Measurements from ENCODE around the gene UBA6.
"Not testable (repeated sequence)": the region's sequence is repeated elsewhere in the genome, so short reads cannot be mapped to it uniquely, and the experiment has no call there.

Gene UBA6

DNA sequence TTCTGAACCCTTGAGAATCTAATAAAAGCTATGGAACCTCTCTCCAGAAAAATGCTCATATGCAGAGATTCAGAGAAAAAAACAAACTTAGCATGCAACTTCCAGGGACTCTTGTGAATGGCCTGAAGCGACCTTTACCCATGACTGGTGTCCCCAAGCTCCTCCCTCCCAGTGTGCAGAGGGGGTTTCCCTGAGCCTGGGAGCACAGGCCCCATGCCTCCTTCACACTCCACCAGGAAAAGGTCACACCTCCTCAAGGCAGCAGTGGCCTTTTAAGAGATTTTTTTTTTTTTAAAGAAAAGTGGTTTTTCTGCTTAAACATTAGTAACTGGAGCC is 13.3 kb upstream of the UBA6 start:
- no peak for DNase-seq (ENCODE audit: low read depth in 1 of 2, low spot score in 1 of 2)

DNA sequence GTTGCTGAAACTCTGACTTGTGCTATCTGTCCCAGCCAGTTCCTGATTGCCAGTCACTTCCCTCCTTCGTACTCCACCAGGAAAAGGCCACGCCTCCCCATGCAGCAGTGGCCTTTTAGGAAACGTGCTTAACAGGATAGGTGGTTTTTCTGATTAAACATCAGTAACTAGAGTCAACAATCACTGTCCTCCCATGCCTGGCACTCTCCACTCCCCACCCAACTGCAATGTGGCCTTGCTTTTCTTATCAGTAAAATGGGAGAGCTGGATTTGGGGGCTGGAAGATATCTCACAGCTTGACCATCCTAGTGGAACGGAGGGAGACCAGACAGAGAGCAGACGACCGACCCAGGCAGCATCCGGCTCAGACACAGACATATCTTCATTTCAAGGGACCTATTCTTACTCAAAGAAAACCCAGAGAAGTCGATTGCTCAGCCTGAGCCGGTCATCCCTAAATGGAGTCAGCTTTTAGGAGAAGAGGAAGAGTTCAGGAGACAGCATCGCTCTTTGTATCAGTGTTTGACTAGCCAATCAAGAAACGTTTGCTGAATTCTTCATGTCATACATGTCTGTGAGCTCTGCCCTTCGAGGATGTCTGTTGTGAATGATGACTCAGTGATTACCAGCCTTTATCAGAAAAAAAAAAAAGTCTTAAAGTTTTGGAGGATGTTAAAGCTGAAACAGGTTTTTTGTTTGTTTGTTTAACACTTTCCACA is 12.7 kb upstream of the UBA6 start:
- DNase-seq (ENCODE audit: low read depth in 1 of 2, low spot score in 1 of 2), result no peak

DNA sequence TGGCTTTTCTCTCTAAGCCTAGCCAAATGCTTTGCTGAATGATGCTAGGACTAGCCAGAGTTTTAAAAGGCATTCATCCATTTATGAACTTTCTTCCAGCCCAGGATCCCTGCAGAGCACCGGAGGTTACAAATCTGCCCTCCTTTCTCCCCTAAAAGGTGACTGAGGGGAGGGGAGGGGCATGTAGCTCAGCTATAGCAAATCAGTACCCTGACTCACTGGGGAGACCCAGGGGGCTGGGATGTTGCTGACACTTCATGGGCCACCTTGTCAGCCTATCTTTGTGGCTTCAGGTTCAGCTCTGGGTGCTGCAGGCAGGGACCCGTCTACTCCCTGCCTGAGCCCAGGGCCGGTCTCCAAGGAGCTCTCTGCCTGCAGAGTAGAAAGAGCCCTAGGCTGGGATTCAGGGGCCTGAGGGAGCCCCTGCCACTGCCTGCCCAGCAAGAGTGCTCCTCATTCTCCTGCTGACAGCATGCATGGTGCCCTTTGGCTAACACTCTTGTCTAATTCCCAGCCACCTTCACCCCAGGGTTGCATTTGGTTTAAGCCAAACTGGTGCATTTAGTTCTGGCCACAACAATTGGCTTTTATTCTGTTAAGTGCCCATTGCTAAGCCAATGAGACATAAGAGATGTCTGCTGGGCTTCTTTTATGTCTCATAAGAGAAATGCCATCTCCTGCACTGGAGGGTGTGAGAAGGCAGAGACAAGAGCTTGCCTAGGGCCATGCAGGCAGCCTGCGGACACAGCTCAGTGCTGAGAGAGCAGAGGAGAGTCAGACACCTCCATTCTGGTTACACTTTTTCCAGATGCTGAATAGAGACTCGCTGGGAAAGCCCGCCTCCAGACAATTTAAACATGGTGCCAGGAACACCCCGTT is 11.9 kb upstream of the UBA6 start:
- no peak for DNase-seq (ENCODE audit: low read depth in 1 of 2, low spot score in 1 of 2)

DNA sequence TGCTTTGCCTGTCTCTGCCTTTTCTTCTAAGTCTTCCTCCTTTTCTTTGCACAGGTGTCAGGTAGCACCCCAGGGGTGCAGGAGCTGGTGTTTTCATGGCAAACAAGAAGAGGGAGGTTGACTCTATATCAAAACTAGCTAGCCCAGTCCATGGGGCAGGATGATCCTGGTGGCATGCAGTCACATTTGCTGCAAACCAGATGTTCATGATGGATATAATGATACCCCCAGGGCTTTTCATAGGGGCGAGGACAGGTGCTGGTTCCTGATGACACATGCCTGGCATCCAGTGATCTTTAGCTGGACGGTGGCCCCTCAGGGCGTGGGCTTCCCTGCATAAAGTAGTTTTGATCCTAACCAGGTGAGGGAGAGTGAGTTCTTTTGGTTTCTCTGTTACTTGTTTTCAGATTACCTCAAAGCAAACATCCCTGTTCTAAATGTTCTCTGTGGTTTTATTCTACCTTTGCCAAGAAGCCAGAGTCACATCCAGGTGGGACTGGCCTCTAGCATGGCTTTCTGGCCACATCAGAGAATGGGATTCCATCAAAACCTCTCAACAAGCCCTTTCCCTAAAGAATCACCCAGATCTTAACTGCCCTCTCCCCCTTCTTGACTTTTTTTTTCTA is 11.2 kb upstream of the UBA6 start:
- no peak for DNase-seq (ENCODE audit: low read depth in 1 of 2, low spot score in 1 of 2)

DNA sequence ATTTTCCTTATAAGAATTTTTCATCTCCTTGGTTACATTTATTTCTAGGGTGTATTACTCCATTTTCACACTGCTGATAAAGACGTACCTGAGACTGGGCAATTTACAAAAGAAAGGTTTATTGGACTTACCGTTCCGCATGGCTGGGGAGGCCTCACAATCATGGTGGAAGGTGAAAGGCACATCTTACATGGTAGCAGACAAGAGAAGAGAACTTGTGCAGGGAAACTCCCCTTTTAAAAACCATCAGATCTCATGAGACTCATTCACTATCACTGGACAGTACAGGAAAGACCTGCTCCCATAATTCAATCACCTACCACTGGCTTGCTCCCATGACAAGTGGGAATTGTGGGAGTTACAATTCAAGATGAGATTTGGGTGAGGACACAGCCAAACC is 5.7 kb upstream of the UBA6 start:
- DNase-seq (ENCODE audit: low read depth in 1 of 2, low spot score in 1 of 2), result not testable (repeated sequence)

DNA sequence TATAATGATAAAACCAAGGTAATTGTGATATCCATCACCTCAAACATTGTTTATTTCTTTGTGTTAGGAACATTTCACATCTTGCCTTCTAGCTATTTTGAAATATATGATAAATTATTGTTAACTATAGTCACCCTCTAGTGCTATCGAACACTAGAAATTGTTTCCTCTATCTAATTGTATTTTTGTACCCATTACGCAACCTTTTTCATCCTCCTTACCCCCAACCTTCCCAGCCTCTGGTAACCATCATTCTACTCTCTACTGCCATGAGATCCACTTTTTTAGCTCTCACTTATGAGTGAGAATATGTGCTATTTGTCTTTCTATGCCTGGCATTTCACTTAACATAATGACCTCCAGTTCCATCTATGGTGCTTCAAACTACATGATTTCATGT is 3.9 kb upstream of the UBA6 start:
- DNase-seq (ENCODE audit: low read depth in 1 of 2, low spot score in 1 of 2), result no peak

DNA sequence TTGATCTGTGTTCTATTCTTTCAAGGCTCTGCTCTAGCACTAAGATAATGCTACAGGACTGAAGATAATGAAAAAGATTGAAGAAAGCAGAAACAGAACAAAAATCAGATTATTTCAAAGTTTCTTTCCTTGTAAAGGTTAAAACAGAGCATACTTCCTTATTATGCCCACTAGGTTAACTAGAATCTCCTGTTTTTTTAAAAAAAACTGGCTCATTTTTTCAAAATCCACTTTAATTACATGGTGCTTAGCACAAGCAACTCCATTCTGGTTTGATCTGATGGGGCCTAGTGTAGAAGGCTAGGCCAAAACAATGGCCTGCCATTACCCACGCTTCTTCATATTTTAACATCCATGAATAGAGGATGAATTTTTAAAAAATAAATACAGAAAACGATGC is 1.2 kb upstream of the UBA6 start:
- DNase-seq (ENCODE audit: low read depth in 1 of 2, low spot score in 1 of 2), result no peak

DNA sequence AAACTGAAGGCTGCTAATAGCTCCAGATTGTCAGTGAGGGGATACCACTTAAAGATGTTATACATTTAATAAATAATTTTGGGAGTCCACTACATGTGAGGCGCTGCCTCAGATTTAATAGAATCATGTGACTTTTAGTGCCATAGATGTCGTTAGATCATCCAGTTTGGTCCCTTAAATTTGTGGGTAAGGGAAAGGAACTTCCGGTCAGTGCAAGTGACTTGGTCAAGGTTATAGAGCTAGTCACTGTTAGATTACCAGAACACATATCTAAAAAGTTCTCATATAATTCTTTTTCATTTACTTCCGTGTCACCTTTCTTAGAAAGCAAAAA is 529 bp upstream of the UBA6 start:
- DNase-seq (ENCODE audit: low read depth in 1 of 2, low spot score in 1 of 2), result no peak

DNA sequence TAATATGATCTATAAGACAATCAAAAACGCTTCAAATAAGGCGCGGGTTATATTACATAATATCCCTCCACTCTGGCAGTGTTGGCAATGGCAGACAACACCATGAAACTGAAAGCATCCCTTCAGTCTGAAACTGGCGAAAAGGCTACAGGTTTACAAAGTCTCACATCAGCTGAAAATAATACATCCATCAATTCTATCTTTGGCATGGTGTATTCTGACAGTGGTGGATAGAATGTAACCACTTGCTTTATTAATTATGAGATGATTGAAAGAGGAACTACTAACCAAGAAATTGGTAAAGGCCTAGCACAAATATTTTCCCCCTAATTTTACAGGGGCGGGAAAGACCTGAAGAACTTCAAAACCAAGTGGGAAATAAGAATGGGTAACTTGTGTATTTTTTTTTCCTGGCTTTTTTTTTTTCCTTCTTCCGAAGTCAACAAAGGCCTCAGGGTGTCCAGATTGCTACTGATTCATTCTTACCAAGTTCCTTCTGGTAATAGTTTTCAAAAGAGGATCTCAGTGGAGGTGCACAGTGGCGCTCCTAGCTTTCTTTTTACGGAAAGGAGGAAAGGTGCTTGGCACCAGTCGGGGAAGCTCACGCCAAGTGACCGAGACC is 728 bp downstream of the UBA6 start:
- DNase-seq (ENCODE audit: low read depth in 1 of 2, low spot score in 1 of 2), result no peak

DNA sequence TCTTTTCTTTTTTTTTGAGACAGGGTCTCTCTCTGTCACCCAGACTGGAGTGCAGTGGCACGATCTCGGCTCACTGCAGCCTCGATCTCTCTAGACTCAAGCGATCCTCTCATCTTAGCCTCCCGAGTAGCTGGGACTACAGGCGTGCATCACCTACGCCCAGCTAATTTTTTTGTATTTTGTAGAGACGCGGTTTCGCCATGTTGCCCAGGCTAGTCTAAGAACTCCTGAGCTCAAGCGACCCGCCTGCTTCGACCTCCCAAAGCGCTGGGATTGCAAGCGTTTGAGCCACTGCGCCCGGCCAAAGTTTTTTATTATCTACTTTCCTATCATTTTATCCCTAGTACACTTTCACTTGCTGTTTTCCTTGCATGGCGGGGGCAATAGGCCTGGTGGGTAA is 1.4 kb downstream of the UBA6 start:
- DNase-seq (ENCODE audit: low read depth in 1 of 2, low spot score in 1 of 2), result no peak

DNA sequence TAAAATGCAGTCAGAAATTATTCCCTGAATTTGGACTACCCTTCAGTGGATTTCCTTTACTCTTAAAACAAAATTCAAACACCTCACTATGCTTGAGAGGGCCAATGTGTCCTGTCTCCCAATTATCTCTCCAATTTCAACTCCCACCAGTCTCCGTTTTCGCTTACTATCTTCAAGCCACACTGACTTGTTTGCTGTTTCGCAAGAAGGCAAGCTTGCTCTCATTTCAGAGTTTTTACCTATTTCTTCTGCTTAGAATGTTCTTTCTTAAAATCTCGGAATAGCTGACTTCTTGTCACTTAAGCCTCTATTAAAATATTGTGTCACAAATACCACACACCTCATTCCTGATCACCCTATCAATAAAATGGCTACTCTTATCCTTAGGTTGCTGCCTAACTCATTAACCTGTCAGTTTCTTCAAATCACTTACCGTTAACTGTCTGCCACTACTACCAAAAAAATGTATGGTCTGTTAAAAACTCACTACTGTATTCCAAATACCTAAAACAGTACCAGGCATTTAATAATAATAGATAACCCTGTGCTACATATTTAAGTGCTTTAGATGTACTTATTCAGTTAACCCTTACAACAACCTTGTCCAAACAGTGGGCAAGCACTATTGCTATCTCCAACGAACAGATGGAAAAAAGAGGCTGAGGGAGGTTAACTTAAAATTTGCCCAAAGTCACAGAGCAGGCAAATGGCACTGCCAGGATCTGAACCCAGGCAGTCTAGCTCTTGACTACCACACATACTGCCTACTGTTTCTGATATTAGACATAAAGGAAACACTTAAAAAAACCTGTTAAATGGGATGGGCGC is 2.9 kb downstream of the UBA6 start:
- no peak for DNase-seq (ENCODE audit: low read depth in 1 of 2, low spot score in 1 of 2)

DNA sequence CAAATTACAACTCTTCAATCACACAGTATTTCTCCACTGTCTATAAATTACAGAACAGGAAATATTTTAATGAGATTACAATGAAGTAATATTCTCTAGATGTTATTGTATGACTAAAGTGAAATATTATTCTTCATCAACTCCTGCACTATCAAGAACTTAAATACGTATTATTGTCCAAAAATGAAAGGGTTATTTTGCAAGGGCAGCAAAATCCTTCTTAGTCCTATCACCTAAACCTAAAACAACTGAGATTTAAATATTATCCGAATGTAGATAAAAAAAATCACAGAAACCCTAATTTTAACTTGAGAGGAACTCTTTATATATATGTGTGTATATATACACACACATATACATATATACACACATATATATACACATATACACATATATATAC is 4.9 kb downstream of the UBA6 start:
- DNase-seq (ENCODE audit: low read depth in 1 of 2, low spot score in 1 of 2), result no peak

DNA sequence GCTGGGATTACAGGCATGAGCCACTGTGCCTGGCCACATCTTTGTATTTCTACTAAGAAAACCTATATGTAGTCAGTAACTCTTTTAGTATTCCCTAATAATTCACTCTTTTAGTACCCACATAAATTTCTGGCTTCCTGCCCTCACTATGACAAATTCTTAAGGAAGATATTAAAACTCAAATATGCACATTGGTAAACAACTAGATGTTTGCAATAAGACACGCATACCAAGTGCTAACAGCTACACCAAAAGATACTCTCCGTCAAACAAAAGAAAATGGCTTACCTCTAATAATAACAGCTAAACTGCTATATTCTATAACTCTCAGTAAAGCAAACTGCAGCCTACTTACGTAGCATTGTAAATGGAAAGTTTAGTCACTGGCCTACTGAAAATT is 6.3 kb downstream of the UBA6 start:
- no peak for DNase-seq (ENCODE audit: low read depth in 1 of 2, low spot score in 1 of 2)

DNA sequence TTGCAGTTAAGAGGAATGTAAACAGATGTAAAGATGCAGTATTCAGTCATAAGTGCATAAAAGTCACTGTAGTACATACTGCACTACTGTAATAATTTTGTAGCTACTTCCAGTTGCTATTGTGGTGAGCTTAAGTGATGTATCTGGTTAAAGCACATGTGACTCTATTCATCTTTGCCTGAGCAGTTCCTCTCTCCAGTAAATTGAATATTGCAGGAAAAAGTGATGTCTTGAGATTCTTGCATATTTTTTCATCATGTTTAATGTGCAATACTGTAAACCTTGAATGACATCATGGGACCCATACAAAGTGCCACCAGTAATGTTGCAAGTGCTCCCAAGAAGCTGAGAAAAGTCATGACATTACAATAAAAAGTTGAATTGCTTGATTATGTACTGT is 9.6 kb downstream of the UBA6 start:
- DNase-seq (ENCODE audit: low read depth in 1 of 2, low spot score in 1 of 2), result no peak

DNA sequence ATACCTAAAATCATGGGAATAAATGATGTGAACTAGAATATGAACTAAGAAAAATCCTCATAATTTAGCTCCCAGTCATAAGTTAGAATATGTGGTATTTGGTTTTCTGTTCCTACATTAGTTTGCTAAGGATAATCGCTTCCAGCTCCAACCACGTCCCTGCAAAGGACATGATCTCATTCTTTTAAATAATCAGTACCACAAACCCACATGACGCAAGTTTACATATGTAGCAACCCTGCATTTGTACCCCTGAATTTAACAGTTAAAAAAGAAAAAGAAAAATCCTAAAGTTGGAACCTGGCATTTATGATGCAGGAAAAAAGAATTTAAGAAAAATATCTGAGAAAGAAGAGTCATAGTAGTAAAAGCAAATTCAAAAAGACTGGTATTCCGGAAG is 13.3 kb downstream of the UBA6 start:
- no peak for DNase-seq (ENCODE audit: low read depth in 1 of 2, low spot score in 1 of 2)

DNA sequence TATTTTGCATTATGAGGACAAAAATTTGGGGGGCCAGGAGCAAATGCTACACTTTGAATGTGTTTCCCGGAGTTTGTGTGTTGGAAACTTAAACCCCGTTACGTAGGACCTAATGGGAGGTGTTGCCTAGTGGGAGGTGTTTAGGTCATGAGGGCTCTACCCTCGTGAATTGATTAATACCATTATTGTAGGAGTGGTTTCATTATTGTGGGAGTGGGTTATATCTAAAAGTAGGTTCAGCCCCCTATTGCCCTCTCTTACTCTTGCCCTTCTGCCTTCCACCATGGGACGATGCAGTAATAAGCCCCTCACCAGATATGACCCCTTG is 15.5 kb downstream of the UBA6 start:
- DNase-seq (ENCODE audit: low read depth in 1 of 2, low spot score in 1 of 2), result no peak

DNA sequence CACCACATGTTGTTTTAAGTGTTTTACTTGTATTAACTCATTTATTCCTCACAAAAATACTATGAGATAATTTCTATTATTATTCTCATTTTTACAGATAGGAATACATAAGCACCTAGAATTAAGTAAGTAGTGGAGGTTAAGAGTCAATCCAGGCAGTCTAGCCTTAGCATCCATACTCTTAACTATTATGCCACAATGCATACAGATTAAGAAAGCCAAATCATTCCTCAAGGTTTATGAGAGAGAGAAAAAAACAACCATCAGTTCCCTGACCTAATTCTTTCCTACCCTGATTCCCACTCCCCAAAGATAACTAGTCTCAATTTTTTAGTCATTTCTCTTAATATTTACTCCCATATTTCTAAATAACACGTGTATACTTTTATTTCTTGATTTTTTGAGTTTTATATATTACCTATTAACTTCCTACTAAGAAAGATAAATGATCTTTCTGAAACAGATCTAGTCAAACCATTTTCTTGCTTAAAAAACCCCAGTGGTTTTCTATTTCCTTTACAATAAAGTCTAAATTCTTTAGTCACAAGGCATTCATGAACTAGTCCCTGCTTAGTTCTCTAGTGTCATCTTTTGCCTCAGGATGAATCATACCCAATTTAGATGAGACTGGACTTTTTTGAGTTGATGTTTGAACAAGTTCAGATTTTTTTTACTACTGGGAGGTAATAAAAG is 16.0 kb downstream of the UBA6 start:
- DNase-seq (ENCODE audit: low read depth in 1 of 2, low spot score in 1 of 2), result no peak

DNA sequence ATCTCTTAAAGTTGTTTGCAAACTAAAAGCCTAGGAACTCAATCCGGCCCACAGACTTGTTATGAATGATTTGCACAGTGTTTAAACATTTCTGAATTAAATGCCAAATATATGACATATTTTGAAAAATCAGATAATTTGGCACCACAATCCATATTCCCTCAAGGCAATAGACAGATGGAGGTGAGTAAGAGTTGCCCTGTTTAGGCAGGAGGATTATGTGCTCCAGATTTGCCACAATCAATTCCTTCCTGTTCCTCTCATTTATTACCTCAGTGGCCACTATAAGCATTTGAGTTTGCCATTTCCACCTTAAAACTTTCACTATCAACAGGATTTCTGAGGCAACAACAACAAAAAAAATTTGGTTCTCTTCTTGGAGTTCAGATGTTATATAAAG is 18.7 kb downstream of the UBA6 start:
- no peak for DNase-seq (ENCODE audit: low read depth in 1 of 2, low spot score in 1 of 2)

DNA sequence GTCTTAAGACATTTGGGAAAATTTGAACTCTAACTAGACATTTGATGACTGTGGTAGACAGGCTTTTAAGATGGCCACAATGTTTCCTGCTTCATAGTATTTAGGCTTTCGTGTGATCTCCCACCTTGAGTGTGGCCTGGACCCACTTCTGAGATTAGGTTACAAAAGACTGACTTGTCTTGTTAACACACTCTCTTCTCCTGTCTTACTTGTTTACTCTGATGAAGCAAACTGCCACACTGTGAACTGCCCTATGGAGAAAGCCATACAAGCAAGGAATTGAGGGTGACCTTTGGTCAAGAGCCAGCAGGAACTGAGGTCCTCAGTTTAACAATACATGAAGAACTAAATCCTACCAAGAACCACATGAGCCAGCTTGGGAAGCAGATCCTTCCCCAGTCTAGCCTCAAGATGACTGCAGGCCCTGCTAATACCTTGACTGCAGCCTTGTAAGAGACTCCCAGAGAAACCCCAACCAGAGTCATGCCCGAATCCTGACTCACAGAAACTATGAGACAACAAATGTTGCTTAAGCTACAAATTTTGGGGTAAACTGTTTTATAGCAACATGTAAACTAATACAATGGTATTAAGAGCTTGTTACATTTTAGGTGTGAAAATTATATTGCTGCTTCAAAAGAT is 20.3 kb downstream of the UBA6 start:
- no peak for DNase-seq (ENCODE audit: low read depth in 1 of 2, low spot score in 1 of 2)

DNA sequence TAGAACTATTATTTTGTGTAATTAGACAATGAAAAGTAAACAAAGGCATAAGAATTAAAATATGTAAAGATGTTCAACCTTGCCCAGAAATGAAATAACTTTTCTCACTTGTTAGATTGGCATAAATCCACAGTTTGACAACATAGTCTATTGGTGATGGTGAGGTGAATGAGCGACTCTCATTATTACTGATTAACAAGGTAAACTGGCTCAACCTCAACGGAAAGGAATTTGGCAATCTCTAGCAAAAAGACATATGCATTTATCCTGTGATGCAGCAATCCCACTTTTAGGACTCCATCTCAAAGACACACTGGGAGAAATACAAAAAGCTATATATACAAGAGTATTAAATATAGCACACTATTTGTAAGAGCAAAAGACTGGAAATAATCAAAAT is 22.3 kb downstream of the UBA6 start:
- no peak for DNase-seq (ENCODE audit: low read depth in 1 of 2, low spot score in 1 of 2)

Measured in activated CD4-positive, alpha-beta T cell treated with anti-CD3 and anti-CD28 coated beads, Interleukin-2, amount 50 U/mL, for 24 hours (primary cell).